Transverse colon (tissue), 4 donors: ENCODE results near the gene HSD17B13. TPM values are rescaled to one million over a fixed set of nuclear protein-coding genes. Genes with fewer than 3 reads are reported as not detected.

Experiments
- DNase-seq: peaks from one replicate; pipeline ENCODE4 v3.0.0-alpha.2; 2019
- H3K27ac ChIP-seq, 4 donors: fragments of 200-600 bp; sonication (generic); 2 replicates each; pipeline ENCODE4 v1.5.1; 2016 to 2018; ENCODE audit warnings: inconsistent platforms in 4 of 4
- H3K27me3 ChIP-seq: fragments of 200-600 bp; sonication (generic); 2 replicates; pipeline ENCODE4 v1.5.1; 2017; ENCODE audit warnings: inconsistent platforms
- H3K36me3 ChIP-seq, 4 donors: fragments of 200-600 bp; sonication (generic); 2 replicates each; pipeline ENCODE4 v1.5.1; 2017 to 2019; ENCODE audit warnings: inconsistent platforms in 4 of 4
- H3K4me1 ChIP-seq, 4 donors: fragments of 200-600 bp; sonication (generic); 2 replicates each; pipeline ENCODE4 v1.5.1; 2017 to 2020; ENCODE audit warnings: inconsistent platforms in 4 of 4
- H3K4me3 ChIP-seq, 4 donors: fragments of 200-600 bp; sonication (generic); 1 replicate in 1 of 4; 2 replicates in 3 of 4; pipeline versions ENCODE4 v1.5.1 to v1.6.1; 2017 to 2019; ENCODE audit warnings: inconsistent platforms in 4 of 4
- H3K9me3 ChIP-seq, 2 donors: fragments of 200-600 bp; sonication (generic); 2 replicates each; pipeline ENCODE4 v1.5.1; 2017 to 2019; ENCODE audit warnings: inconsistent platforms in 2 of 2
- EP300 ChIP-seq: sonication (generic); formaldehyde crosslinking; IDR thresholded peaks from one replicate; pipeline ENCODE4 v1.6.1; 2017; ENCODE audit warnings: antibody characterized with exemption, low read depth
- POLR2A ChIP-seq: fragments of 450-650 bp; IDR thresholded peaks from one replicate; pipeline ENCODE4 v1.6.1; 2016; ENCODE audit warnings: antibody characterized with exemption, mild to moderate bottlenecking, moderate library complexity
- POLR2AphosphoS5 ChIP-seq, 3 donors: sonication (generic); formaldehyde crosslinking; IDR thresholded peaks; one replicate each; pipeline ENCODE4 v1.6.1; 2016; ENCODE audit warnings: antibody characterized with exemption in 3 of 3
- WGBS, 2 donors: methylation state at CpG; one replicate each; pipeline ENCODE4 v1.1.5; 2018; ENCODE audit warnings: low coverage in 1 of 2; 5-methylcytosine and 5-hydroxymethylcytosine counted together
- in situ Hi-C, 4 donors: fragments of 200-750 bp; cut with MboI; loops; one replicate each; pipeline versions ENCODE4 v1.15.0 to v1.15.1; 2017; ENCODE audit warnings: low sequenced_read_pairs in 3 of 4, low pct_ligation_motif_present in 1 of 4, low pct_unique_long_range_greater_than_20kb in 1 of 4
- intact Hi-C: fragments of 100-400 bp; cut with DNase I; formaldehyde crosslinking; loops from one replicate; pipeline ENCODE4 v1.15.1; 2023; ENCODE audit warnings: low total_unique reads
- total RNA-seq, 4 donors: library from RNA; depleted of rRNA; stranded (reverse); fragments of >200 nt; gene quantifications; one replicate each; pipeline ENCODE4 v1.1.0, GENCODE V29; 2016
- TF ChIP-seq, protein P1 (sequence below), 5 experiments: fragments of 200-600 bp in 3 of 5; fragments of 450-650 bp in 2 of 5; sonication (generic) in 3 of 5; IDR thresholded peaks; 1 replicate in 2 of 5; 2 replicates in 3 of 5; pipeline ENCODE4 v1.5.1; 2016 to 2017; ENCODE audit warnings: antibody characterized with exemption in 5 of 5, inconsistent platforms in 3 of 5, mild to moderate bottlenecking in 2 of 5, moderate library complexity in 1 of 5

The HSD17B13 gene
- total RNA-seq, 4 donors from 2014 or later: 1.1 to 1.9 TPM; not detected in 2

DNA sequence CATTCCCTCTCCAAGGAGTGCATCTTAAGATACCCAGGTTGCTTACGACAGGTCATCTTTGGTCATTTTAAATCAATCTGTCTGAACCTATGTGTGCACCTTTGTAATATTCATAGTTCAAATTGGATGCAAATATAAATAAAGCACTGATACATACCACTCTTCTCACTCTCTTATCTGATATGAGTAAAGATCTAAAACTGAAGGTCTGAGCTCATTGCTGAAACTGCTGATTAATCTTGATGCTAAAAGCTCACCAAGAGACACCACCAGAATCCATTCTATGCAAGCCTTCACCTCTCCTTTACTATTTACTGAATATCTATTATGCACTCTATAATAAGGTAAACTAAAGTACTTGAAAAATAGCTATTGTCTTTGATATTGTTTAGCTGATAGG lies 16.6 kb downstream of the HSD17B13 start:
- Histone ChIP-seq H3K4me1 (peaks cover 0 to 18% (median 0%) of the 10 kb centered on the region in 4 donors), H3K27me3 (no peaks in the 10 kb centered on the region), H3K4me3 (no peak overlapping the region), H3K9me3 (no peaks in the 10 kb centered on the region), H3K27ac (no peak overlapping the region), H3K36me3 (no peaks in the 10 kb centered on the region)
- 83 to 100% methylated on average over 1 of the region's 1 CpG for WGBS, 2 donors
- intact Hi-C loops: no loop called here
- in situ Hi-C loops: no loop called here
- DNase-seq: no peak
- TF ChIP-seq POLR2AphosphoS5 (IDR thresholded peaks at IDR 0.05) (no peak), POLR2A (no peak), EP300 (no peak)
- TF ChIP-seq, protein P1, sequence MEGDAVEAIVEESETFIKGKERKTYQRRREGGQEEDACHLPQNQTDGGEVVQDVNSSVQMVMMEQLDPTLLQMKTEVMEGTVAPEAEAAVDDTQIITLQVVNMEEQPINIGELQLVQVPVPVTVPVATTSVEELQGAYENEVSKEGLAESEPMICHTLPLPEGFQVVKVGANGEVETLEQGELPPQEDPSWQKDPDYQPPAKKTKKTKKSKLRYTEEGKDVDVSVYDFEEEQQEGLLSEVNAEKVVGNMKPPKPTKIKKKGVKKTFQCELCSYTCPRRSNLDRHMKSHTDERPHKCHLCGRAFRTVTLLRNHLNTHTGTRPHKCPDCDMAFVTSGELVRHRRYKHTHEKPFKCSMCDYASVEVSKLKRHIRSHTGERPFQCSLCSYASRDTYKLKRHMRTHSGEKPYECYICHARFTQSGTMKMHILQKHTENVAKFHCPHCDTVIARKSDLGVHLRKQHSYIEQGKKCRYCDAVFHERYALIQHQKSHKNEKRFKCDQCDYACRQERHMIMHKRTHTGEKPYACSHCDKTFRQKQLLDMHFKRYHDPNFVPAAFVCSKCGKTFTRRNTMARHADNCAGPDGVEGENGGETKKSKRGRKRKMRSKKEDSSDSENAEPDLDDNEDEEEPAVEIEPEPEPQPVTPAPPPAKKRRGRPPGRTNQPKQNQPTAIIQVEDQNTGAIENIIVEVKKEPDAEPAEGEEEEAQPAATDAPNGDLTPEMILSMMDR (IDR thresholded peaks at IDR 0.05): no peak

DNA sequence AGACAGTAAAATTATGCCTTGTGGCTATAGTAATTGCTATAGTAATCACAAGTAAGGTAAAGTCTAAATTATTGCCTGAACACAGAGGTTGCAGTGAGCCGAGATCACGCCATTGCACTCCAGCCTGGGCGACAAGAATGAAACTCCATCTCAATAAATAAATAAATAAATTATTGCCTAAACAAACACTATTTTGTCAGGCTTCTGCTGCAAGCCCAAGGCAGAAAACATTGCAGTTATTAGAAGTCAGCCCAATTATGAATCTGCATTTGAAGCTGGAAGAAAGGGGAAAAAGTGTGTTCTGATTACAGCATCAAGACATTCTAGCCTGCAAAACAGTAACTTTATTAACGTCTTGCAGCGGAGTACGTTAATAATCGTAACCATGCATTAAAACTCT lies 17.1 kb downstream of the HSD17B13 start:
- no peak overlapping the region for H3K4me3 ChIP-seq

DNA sequence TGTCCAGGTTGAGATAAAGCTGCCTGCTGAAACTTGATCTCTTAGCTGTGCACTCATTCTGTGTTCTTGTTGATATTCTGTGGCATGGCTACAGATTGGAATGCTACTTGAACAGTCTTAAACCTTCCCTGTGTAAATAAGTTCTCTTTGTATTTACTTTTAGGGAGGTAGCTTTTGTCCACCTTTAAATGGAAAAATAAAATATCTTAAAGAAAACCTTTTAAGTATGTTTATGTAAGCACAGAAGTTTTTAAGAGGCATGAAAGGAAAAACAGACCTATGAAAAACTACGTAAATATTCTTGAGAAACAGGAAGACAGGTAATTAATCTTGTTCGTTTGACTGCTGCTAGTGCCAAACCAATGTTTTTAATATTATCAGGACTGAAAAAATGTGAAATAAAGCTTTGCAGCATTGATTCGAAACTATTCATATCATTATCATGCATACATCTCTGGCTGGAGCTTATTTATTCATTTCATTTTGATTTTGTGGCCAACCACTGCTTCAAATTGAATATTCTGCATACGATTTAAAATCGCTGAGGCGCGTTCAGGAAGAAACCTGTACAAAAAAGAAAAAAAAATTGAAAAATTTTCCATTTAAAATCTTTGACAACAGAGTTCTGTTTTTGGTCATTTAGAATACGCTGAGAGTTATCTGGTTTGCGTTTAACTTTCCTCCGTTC lies 17.8 kb downstream of the HSD17B13 start:
- Histone ChIP-seq H3K36me3 (no peaks in the 10 kb centered on the region), H3K4me3 (no peak overlapping the region), H3K27ac (no peak overlapping the region), H3K4me1 (peaks cover 0 to 18% (median 0%) of the 10 kb centered on the region in 4 donors), H3K27me3 (no peaks in the 10 kb centered on the region), H3K9me3 (no peaks in the 10 kb centered on the region)
- intact Hi-C loops: no loop called here
- in situ Hi-C loops: no loop called here
- WGBS, 2 donors: 60 to 68% methylated on average over 10 of the region's 10 CpGs
- DNase-seq: no peak
- TF ChIP-seq, protein P1 (IDR thresholded peaks at IDR 0.05): no peak
- TF ChIP-seq POLR2AphosphoS5 (IDR thresholded peaks at IDR 0.05) (no peak), POLR2A (no peak), EP300 (no peak)

More for the DNA sequence above, 17.1 kb downstream of the HSD17B13 start:
- WGBS, 2 donors: 78 to 83% methylated on average over 5 to 7 of the region's 7 CpGs
- no peak for TF ChIP-seq EP300
- no peak for TF ChIP-seq POLR2A
- TF ChIP-seq, protein P1 (IDR thresholded peaks at IDR 0.05): no peak
- no peak for TF ChIP-seq POLR2AphosphoS5 (IDR thresholded peaks at IDR 0.05)
- H3K4me1 ChIP-seq: peaks cover 0 to 18% (median 0%) of the 10 kb centered on the region in 4 donors
- no peak for DNase-seq
- H3K27me3 ChIP-seq: no peaks in the 10 kb centered on the region
- intact Hi-C loops: no loop called here
- in situ Hi-C loops: no loop called here
- no peak overlapping the region for H3K27ac ChIP-seq
- no peaks in the 10 kb centered on the region for H3K9me3 ChIP-seq
- H3K36me3 ChIP-seq: no peaks in the 10 kb centered on the region

DNA sequence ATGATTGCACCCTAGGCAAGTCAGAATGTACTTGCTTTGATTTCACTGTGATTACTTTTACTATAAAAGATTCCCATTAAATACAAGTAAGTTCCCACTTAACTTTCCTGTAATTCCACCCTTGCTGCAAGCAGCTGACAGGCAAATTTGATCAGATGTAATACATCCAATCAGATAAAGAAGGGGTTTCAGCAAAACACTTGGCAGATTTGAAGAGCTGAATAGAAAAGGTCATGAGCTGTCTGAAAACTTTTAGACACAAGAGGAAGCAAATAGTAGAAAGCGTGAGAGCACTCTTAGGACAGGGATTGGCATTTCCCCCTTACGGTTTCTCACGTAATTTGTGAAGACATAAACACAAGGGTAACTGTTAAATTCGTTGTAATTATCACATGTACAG lies 22.8 kb downstream of the HSD17B13 start:
- Histone ChIP-seq H3K9me3 (no peaks in the 10 kb centered on the region), H3K4me3 (no peak overlapping the region), H3K27ac (no peak overlapping the region), H3K4me1 (peaks cover 0 to 7% (median 0%) of the 10 kb centered on the region in 4 donors), H3K27me3 (no peaks in the 10 kb centered on the region), H3K36me3 (no peaks in the 10 kb centered on the region)
- no peak for DNase-seq
- in situ Hi-C loops: no loop called here
- WGBS, 2 donors: 70 to 79% methylated on average over 4 of the region's 4 CpGs
- TF ChIP-seq POLR2A (no peak), EP300 (no peak), POLR2AphosphoS5 (IDR thresholded peaks at IDR 0.05) (no peak)
- TF ChIP-seq, protein P1 (IDR thresholded peaks at IDR 0.05): no peak
- intact Hi-C loops: no loop called here
